Activated gamma-delta T cell treated with anti-CD3 and anti-CD28 coated beads, Interleukin-2, amount 50 U/mL, for 16 hours (primary cell): ENCODE results near the gene MAP3K2.

Source experiments
- DNase-seq: peaks from one replicate; pipeline ENCODE4 v3.0.0-alpha.2; 2020; ENCODE audit warnings: low read depth

MAP3K2 gene

GRCh38 chr2:127407091-127407490, 19.3 kb upstream of the MAP3K2 start:
- no peak for DNase-seq

DNA sequence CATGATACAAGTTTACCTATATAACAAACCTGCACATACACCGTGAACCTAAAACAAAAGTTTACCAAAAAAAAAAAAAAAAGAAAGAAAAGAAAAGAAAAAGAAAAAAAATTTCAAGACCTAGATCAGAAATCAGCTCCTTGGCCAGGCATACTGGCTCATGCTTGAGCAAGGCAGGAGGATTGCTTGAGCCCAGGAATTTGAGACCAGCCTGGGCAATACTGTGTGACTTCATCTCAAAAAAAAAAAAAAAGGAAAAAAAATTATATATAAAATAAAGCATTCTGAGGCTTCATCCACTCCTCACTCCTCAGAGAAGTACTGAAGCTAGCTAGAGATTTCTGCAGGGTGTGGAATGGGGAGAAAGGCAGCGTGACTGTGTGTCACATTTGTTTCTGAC, 18.7 kb upstream of the MAP3K2 start:
- no peak for DNase-seq

DNA sequence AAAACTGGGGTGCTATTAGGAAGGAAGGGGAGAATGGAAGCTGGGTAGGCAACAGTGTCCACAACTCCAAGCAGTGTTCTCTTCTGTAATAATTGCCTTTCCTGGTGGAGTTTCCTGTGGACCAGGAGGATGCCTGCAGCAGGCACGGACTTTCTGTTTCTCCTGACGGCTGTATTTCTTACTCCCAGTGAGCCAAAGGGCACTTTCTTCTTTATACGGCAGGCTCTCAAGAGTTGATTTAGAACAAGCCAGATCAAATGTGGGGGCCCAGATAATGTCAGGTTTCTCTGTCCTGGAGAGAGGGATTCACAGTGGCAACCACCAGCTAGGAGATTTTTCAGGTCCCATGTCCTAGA, 17.5 kb upstream of the MAP3K2 start:
- DNase-seq: no peak

DNA sequence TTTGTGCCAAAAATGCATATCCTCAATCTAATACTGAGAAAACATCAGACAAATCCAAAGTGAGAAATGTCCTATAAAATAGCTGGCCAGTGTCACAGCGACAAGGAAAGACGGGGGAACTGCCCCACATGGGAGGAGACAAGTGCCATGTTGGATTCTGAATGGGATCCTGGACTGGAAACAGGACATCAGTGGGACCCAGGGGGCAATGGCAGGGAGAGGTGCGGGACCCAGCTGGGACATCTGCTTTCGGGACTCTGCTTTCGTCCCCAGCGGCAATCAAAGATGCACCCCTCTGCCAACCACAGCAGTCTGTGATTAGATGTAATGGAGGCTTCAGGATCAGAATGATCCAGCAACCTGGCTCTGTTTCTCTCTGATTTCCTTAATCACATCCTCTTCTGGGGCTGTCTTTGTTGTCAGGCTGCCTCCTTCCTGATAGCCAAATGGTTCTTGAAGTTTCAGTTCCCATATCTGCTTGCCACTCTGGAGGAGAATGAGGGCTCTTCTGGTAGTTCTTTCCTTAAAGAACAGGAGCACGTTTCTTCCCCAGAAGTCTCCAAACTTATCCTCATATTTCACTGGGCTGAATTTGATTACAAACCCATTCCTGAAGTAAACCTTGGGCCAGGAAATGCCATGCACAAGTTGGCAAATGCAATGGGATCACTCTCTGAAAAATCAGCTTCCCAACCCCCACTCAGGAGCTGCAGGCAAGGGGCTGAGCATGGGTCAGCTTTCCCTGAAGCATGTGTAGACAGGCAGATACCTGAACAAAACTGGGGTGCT, 16.9 kb upstream of the MAP3K2 start:
- DNase-seq: no peak

GRCh38 chr2:127403460-127403859, 15.7 kb upstream of the MAP3K2 start:
- DNase-seq: no peak

DNA sequence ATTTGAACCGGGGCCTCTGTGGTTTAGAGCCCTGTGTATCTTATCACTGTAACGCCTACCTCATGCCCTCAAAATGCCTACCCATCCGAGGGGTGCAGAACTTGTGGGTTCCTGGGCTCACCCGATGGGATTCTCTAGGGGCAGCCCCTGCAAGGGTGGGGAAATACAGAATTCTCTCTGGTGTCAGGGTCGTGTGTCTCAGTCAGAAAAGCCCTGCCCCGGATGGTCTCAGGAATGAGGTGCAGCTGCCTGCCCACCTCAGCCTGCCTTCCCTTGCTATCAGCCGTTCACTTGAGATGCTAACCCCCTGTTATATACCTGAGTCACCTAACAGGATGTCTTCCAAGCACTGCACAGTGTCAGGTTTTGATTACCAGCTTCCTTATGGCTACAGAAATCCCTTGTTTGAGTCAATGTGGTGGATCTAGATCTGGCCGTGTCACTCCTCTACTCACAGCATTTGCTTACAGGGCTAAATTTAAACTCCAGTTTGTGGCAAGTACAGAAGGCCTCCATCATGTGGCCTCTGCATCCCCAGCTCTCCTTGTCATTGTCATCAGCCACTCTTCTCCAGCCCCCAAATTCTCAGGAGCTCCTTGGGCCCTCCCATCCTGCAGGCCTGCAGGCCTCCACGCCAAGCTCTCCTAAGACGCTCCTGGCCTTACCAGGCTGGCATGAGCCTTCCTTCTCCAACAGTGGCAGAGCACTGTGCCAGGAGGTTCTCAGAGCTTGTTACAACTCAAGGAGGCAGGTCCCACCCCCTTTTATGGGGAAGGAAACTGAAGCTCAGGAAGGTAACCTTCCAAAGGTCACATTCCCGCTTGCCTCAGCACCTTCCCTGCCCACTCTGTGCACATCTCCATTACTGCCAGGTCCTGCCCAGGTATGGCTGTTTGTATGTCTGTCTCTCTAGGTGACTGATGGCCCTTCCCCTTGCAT, 14.3 kb upstream of the MAP3K2 start:
- no peak for DNase-seq

- no peak for DNase-seq
These were observed 13.4 kb upstream of the MAP3K2 start for GRCh38 chr2:127400897-127401756.

- no peak for DNase-seq
These were observed 12.7 kb upstream of the MAP3K2 start for GRCh38 chr2:127400533-127400896.

DNA sequence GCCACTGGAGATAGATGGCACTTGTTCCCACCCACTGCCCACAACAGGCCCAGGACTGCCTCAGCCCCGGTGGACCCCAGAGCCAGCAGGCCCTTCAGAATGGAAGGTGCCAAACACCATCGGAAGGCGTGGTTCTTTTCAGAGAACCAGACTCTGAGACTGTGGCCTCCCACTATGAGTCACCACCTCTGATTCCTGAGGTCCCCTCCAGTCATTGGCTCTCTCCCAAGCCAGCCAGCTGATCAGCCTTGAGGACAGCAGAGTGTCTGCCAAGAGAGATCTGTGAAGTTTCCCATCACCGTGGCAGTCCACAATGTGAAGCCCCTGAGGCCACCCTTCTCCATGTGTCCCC, 10.4 kb upstream of the MAP3K2 start:
- no peak for DNase-seq

DNA sequence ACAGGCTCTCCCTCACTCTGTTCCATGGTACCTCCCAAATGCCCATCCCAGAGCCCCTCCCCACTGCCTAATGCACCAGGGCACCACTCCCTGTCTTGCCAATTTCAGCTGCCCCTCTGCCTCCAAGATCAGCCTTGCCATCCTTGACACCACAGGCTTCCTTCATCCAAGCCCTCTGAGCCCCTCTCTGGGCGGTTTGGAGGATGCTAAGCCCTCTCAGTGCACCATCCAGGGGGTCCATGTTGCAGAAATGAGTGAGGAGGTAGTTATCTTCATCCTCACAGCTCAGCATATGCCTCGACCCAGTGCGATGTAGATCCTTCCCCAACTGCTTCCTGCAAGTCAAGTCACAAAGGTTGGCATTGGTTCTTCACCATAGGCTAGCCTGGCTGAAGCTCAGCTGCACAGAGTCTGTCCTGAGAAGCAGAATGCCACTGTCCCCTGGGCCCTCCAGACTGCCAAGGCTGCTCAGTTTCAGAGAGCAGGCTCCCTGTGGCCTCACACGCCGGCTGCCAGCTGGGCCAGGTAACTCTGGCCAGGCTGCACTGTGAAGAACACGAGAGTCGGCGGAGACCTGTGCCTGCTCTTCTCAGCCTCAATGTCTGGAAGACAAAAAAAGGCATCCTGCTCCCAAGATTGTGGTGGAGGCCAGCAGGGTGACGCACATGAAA, 9.9 kb upstream of the MAP3K2 start:
- DNase-seq: no peak

- no peak for DNase-seq
These were observed 6.7 kb upstream of the MAP3K2 start for GRCh38 chr2:127394492-127394891.

GRCh38 chr2:127392828-127393578, 5.2 kb upstream of the MAP3K2 start:
- no peak for DNase-seq

DNA sequence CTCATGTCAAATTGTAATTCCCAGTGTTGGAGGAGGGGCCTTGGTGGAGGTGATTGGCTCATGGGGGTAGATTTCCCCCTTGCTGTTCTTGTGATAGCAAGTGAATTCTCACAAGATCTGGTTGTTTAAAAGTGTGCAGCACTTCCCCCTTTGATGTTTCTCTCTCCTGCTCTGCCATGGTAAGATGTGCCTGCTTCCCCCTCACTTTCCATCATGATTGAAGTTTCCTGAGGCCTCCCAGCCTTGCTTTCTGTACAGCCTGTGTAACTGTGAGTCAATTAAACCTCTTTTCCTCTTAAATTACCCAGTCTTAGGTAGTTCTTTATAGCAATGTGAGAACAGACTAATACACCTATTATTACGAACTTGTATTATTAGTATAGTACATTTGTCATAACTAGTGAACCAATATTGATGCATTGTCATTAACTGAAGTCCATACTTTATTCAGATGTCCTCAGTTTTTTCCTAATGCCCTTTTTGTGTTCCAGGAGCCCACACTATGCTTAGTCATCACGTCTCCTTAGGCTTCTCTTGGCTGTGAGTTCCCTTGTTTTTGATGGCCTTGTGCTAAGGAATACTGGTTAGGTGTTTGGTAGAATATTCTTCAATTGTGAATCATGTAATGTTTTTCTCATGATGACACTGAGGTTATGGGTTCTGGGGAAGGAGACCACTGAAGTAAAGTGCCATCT, 4.5 kb upstream of the MAP3K2 start:
- no peak for DNase-seq

DNA sequence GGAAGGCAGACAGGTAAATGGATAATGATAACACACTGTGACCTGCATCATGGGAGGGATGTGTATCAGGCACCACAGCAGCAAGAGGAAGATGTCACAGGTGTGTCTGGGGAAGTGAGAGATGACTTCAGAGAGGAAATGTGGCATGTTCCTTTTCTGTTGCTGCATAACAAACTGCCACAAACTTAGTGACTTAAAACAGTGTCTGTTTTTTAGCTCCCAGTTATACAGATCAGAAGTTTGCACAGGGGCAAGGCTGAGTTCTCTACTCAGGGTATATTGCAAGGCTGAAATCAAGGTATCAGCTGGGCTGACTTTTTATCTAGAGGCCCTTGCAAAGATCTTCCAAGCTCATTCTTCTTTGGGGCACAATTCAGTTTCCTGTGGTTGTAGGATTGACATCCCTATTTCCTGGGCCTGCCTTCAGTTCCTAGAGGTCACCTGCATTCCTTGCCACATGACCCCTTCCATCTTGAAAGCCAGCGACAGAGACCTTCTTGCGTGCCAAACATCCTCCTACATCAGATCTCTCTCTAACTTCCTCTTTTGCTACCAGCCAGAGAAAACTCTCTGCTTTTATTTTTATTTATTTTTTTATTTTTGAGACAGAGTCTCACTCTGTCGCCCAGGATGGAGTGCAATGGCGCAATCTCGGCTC, 2.1 kb upstream of the MAP3K2 start:
- DNase-seq: no peak

GRCh38 chr2:127388423-127389164, 819 bp upstream of the MAP3K2 start:
- DNase-seq: no peak

DNA sequence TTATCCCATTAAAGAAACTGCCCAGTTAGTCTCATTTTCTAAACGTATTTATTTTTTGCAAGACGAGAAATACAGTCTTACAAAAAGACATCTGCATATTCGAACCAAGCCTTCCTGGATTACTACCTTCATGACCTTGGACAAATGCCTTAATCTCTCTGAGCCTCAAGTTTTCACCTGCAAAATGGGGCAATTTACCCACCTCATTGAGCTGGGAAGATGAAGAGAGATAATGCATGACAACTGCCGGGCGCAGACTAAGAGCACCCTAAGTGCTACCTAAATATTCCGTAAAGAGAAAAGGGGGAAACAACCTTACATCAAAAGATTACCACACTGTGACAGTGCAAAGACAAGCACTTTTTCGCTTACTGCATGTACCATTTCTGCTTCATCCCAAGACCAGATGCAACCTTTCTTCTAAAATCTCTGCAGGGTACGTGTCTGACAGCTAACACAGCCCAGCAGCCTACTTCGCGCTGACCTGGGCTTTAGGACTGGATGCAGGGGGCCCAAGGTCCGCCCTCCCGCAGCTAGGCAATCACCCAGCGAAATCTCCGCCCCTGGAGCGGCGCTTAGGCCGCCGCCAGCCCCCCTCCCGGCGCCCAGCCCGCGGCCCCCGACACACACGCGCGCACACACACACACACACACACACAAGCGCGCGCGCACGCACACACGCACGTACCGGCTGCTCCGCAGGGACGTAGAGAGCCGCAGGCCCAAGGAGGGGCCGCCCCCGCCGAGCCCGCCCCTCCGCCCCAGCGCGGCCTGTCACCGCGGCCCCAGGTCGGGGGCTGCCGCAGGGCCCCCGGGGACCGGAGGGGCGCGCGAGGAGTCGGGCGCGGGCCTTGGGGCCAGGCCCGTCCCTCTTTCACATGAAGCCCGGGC, 766 bp downstream of the MAP3K2 start:
- peak; percentile 64 for DNase-seq

GRCh38 chr2:127386246-127386645, 1.5 kb downstream of the MAP3K2 start:
- no peak for DNase-seq

- DNase-seq: no peak
These were observed 3.2 kb downstream of the MAP3K2 start for GRCh38 chr2:127384529-127384928.
